Suppressor macrophage treated with lipopolysaccharide for 4 hours (primary cell): ENCODE results near the gene SLC11A2.
A peak's percentile ranks its signal among the peaks of the same experiment; 100 is the strongest.
"Not testable (repeated sequence)": the region's sequence is repeated elsewhere in the genome, so short reads cannot be mapped to it uniquely, and the experiment has no call there.

ENCODE experiments used
- DNase-seq: peaks from one replicate; pipeline ENCODE4 v3.0.0-alpha.2; 2020

Gene SLC11A2

GRCh38 chr12:50936821-50937530, 89.2 kb downstream of the SLC11A2 start:
- no peak for DNase-seq

DNA sequence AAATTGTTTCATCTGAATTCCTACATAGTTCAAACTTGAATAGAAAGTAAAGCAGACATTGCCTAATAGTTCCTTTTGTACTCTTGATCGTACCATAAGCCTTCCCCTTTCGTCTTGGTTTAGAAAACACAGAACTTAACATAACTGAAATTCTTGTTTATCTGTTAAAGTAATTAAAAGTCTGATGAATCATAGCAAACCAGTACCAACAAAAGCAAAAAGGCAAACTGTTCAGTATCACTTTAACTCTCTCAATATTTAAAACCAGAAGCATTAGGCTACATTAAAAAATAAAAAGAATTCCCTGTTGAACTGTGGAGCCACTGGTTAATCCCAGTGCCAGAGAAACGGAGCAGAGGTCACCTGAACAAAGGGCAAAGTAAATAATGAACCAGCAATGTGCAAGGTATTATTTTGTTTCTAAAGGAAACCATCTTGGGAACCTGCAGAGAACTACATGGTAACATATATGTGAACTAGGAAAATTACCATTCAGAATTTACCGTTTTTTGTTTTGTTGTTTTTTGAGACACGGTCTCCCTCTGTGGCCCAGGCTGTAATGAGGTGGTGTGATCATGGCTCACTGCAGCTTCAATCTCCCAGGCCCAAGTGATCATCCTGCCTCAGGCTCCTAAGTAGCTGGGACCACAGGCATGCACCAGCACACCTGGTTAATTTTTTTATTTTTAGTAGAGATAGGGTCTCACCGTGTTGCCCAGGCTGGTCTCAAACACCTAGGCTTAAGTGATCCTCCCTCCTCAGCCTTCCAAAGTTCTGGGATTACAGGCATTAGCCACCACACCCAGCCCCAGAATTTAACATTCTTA, 91.0 kb downstream of the SLC11A2 start:
- DNase-seq: peak; percentile 63

DNA sequence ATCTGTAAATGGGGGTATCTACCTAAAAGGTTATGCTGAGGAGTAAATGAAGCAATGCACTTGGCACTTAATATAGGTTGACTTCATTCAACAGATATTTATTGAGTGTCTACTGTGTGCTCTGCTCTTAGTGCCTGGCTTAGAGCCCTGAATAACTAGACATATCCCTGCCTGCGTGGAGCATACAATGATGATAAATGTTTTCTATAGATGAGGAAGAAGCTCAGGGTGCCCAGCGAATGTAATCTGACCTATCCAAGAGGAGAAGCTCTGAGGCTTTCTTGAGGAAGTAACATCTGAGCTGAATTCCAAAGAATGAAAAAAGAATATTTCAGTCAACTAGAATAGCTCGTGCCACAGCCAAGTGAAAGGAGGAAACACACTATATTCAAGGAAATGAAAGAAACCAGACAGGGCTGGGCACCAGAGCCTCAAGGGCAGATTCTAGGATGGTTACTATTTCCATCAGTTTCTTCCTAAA, 91.8 kb downstream of the SLC11A2 start:
- DNase-seq: peak; percentile 70

DNA sequence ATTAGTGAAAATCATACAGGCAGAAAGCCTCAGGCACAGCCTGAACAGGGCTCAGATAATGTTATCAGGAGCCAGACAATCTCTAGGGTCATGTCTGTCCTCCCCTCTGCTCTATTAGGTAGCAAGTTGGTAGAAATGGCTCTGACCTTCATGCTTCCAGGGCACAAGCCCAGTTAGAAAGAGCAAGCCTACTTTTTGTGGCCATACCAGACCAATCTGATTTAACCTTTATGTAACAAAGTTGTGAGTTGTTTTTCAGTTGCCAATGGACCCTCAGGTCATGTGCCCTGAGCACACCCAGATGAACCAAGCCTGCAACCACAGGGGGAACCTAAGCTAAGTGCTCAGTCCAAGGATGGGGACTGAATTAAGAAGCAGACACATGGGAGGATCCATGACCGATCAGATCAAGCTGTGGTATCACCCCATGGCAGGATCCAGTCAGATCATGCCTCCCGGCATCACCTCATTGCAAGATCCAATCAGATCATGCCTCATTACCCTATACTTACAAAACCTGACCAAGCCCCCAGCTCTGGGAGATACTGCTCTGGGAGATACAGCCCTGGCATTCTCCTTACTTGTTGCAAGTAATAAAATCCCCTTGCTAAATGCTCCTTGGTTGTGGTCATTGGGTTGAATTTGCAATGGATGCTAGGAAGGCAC, 92.6 kb downstream of the SLC11A2 start:
- DNase-seq: no peak

GRCh38 chr12:50932787-50933280, 93.3 kb downstream of the SLC11A2 start:
- DNase-seq: no peak

DNA sequence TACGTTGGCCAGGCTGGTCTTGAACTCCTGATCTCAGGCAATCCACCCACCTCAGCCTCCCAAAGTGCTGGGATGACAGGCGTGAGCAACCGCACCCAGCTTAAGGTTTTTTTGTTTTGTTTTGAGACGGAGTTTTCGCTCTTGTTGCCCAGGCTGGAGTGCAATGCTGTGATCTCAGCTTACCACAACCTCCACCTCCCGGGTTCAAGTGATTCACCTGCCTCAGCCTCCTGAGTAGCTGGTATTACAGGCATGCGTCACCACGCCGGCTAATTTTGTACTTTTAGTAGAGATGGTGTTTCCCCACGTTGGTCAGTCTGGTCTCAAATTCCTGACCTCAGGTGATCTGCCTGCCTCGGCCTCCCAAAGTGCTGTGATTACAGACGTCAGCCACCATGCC, 95.7 kb downstream of the SLC11A2 start:
- not testable (repeated sequence) for DNase-seq

DNA sequence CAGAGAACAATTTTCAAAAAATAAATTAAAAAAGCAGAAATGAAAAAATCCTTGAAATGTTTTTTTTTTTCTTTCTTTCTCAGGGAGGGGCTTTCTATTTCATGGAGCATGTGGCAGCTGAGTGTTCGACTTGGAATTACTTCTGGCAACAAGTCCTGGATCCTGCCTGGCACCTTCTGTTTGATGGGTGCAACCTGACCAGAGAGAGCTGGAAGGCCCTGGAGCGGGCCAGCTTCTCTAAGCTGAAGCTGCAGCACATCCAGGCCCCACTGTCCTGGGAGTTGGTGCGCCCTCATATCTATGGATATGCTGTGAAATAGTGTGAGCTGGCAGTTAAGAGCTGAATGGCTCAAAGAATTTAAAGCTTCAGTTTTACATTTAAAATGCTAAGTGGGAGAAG, 96.4 kb downstream of the SLC11A2 start:
- DNase-seq: no peak
